Prostate gland (tissue), 2 donors: ENCODE data around the gene CHERP.
A peak's percentile ranks its signal among the peaks of the same experiment; 100 is the strongest.

Experiments
- POLR2A ChIP-seq: fragments of 450-650 bp; IDR thresholded peaks from one replicate; pipeline ENCODE4 v1.6.1; 2016; ENCODE audit warnings: antibody characterized with exemption, mild to moderate bottlenecking
- POLR2AphosphoS5 ChIP-seq: sonication (generic); formaldehyde crosslinking; IDR thresholded peaks from one replicate; pipeline ENCODE4 v1.6.1; 2017; ENCODE audit warnings: antibody characterized with exemption
- TF ChIP-seq, protein P1 (sequence below), 4 experiments: fragments of 200-600 bp in 2 of 4; fragments of 450-650 bp in 2 of 4; sonication (generic) in 2 of 4; IDR thresholded peaks; 1 replicate in 3 of 4; 2 replicates in 1 of 4; pipeline ENCODE4 v1.5.1; 2016 to 2019; ENCODE audit warnings: antibody characterized with exemption in 4 of 4, mild to moderate bottlenecking in 2 of 4, moderate library complexity in 2 of 4

DNA sequence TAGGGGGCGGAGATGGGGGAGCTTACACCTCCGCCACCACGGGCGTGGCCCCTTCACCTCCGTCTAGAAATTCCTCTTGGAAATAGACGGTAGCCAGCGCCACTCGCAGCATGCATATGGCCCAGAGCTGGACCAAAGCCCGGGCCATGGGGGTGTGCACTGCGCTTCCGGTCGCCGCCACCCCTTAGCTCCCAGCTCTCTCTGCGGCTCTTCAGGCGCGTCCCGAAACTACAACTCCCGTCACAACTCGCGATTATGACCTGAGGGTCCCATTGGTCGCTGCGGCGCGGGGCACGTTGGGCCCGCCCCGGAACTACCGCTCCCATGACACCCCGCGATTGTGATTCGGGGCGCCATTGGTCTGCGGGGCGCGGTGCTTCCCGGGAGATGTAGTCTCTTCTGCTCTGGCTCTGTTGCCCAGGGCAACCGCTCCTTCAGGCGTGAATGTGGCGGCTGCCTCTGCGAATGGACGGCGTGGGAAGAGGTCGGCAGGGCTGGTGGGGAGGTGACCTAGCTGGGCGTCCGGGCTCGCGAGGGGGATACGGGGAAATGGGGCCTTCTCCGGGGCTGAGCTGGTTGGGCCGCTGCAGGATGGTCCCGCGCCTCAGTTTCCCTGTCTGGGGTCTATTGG lies 46.1 kb downstream of the CHERP start, which contains the start of the genes C19orf44 and CALR3:
- TF ChIP-seq, protein P1, sequence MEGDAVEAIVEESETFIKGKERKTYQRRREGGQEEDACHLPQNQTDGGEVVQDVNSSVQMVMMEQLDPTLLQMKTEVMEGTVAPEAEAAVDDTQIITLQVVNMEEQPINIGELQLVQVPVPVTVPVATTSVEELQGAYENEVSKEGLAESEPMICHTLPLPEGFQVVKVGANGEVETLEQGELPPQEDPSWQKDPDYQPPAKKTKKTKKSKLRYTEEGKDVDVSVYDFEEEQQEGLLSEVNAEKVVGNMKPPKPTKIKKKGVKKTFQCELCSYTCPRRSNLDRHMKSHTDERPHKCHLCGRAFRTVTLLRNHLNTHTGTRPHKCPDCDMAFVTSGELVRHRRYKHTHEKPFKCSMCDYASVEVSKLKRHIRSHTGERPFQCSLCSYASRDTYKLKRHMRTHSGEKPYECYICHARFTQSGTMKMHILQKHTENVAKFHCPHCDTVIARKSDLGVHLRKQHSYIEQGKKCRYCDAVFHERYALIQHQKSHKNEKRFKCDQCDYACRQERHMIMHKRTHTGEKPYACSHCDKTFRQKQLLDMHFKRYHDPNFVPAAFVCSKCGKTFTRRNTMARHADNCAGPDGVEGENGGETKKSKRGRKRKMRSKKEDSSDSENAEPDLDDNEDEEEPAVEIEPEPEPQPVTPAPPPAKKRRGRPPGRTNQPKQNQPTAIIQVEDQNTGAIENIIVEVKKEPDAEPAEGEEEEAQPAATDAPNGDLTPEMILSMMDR (IDR thresholded peaks at IDR 0.05), result peak in 2 of 4 experiments; percentile 49 to 53
- TF ChIP-seq POLR2A (peak; percentile 43), POLR2AphosphoS5 (peak; percentile 99)
